ENCODE results near the gene PLXDC2. TPM values are rescaled to one million over a fixed set of nuclear protein-coding genes. Genes with fewer than 3 reads are reported as not detected.

The PLXDC2 gene
- total RNA-seq, 1 donor from 2014 or later = not detected

DNA sequence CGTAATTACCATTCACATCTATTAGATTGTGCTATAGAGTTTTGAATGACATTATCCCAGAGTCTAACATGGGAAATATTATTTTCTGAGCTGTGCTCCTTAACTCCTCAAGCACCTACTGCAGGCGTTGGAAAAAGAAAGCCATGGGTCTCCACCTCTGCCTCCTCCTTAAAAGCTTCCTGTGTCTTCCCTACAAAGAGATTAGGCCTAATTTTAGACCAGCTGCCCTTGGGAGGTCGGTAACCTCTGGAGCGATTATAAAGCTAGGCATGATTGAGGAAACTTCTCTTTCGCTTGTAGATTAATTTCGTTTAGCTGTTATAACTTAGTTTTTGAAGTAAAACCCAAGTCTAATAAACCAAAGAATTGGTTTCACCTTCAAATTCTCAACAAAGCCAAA lies 75.2 kb downstream of the PLXDC2 start:
- Mint-ChIP-seq H3K4me3 (no peak overlapping the region), H3K27me3 (no peaks in the 10 kb centered on the region), H3K9me3 (no peaks in the 10 kb centered on the region), H3K36me3 (ENCODE audit: low read depth) (no peaks in the 10 kb centered on the region), H3K27ac (no peak overlapping the region), H3K4me1 (no peaks in the 10 kb centered on the region)
- intact Hi-C loops (cut with micrococcal nuclease) = no loop called here
- DNase-seq = no peak

DNA sequence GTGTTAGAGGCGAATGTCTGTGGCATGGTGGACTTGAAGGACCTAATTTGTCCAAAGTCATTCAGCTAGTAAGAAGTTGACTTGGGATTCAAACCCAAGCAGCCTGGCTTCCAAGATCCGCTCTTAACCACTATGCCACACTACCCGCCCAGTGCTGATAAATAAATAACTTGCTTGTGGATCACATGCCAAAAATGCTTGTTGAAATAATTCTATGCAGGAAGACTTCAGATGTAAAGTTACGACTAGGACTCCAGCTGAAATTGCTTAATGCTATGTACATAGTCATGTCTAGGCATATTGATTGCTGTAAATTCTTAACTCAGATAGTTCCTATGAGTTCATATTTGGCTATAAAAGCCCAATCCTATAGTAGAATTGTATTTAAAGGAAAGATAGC lies 76.0 kb downstream of the PLXDC2 start:
- Mint-ChIP-seq H3K27me3 (no peaks in the 10 kb centered on the region), H3K36me3 (ENCODE audit: low read depth) (no peaks in the 10 kb centered on the region), H3K4me3 (no peak overlapping the region), H3K4me1 (no peaks in the 10 kb centered on the region), H3K27ac (no peak overlapping the region), H3K9me3 (no peaks in the 10 kb centered on the region)
- DNase-seq = no peak
- intact Hi-C loops (cut with micrococcal nuclease) = no loop called here

DNA sequence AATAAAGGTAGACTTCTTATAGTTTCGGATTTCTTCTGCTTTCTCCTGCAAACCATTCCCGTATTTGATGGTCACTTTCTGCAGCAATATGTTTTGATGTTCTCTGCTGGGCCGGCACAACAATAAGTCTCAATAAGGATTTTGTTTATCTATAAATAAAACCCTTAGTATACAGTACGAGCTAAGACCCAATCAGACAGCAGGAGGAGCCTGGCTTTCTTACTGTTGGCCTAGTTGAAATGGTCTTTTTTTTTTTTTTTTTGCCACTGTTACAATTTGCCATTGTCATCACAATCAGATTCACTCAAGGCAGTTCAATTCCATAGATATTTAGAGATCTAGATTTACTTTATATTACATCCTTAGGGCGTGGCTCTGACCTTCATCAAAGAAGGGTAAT lies 76.4 kb downstream of the PLXDC2 start:
- Mint-ChIP-seq H3K4me1 (no peaks in the 10 kb centered on the region), H3K36me3 (ENCODE audit: low read depth) (no peaks in the 10 kb centered on the region), H3K27me3 (no peaks in the 10 kb centered on the region), H3K4me3 (no peak overlapping the region), H3K9me3 (no peaks in the 10 kb centered on the region), H3K27ac (no peak overlapping the region)
- no peak for DNase-seq
- intact Hi-C loops (cut with micrococcal nuclease) = no loop called here

DNA sequence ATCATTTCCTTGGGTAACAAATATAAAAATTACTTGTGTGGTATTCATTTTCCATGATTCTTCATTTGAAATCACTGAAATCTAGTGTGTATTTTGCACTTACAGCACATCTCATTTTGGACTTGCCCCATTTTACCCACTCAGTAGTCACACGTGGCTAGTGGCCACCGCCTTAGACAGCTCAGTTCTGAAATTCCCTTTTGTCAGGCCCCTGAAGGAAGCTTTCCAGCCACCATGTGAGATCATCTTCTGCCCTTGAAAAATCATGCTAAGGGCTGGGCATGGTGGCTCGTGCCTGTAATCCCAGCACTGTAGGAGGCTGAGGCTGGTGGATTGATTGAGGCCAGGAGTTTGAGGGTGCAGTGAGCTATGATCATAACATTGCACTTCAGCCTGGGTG lies 79.3 kb downstream of the PLXDC2 start:
- Mint-ChIP-seq H3K27me3 (no peaks in the 10 kb centered on the region), H3K4me1 (no peaks in the 10 kb centered on the region), H3K36me3 (ENCODE audit: low read depth) (no peaks in the 10 kb centered on the region), H3K9me3 (no peaks in the 10 kb centered on the region), H3K27ac (no peak overlapping the region), H3K4me3 (no peak overlapping the region)
- intact Hi-C loops (cut with micrococcal nuclease) = no loop called here
- DNase-seq = no peak

DNA sequence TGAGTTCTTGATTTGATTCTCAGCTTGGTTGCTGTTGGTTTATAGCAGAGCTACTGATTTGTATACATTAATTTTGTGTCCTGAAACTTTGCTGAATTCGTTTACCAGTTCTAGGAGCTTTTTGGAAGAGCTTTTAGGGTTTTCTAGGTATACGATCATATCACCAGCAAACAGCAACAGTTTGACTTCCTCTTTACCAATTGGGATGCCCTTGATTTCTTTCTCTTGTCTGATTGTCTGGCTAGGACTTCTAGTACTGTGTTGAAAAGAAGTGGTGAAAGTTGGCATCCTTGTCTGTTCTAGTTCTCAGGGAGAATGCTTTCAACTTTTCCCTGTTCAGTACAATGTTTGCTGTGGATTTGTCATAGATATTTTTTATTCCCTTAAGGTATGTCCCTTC lies 86.2 kb downstream of the PLXDC2 start:
- Mint-ChIP-seq H3K4me1 (no peaks in the 10 kb centered on the region), H3K9me3 (no peaks in the 10 kb centered on the region), H3K4me3 (no peak overlapping the region), H3K36me3 (ENCODE audit: low read depth) (no peaks in the 10 kb centered on the region), H3K27ac (no peak overlapping the region), H3K27me3 (no peaks in the 10 kb centered on the region)
- intact Hi-C loops (cut with micrococcal nuclease) = no loop called here
- DNase-seq = no peak

DNA sequence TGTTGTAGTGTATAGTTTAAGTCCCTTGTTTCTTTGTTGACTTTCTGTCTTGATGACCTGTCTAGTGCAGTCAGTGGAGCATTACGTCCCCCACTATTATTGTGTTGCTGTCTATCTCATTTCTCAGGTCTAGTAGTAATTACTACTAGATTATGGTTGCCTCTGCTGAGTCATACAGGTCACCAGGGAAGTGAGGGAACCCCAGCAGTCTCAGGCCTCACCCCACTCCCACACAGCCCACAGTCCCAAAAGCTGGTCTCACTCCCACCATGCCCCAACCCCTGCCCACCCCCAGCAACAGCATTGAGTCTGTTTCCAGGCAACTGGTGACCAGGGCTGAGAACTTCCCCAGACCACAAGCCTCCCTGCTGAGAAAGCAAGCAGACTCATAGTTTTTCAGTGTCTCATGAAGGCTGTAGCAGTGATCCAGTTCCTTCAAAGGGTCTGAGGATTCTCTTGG lies 88.0 kb downstream of the PLXDC2 start:
- DNase-seq = no peak
- no peaks in the 10 kb centered on the region for H3K4me1 Mint-ChIP-seq
- no peak overlapping the region for H3K4me3 Mint-ChIP-seq
- H3K36me3 Mint-ChIP-seq (ENCODE audit: low read depth) = no peaks in the 10 kb centered on the region
- no peaks in the 10 kb centered on the region for H3K9me3 Mint-ChIP-seq
- intact Hi-C loops (cut with micrococcal nuclease) = no loop called here
- no peak overlapping the region for H3K27ac Mint-ChIP-seq
- H3K27me3 Mint-ChIP-seq = no peaks in the 10 kb centered on the region

DNA sequence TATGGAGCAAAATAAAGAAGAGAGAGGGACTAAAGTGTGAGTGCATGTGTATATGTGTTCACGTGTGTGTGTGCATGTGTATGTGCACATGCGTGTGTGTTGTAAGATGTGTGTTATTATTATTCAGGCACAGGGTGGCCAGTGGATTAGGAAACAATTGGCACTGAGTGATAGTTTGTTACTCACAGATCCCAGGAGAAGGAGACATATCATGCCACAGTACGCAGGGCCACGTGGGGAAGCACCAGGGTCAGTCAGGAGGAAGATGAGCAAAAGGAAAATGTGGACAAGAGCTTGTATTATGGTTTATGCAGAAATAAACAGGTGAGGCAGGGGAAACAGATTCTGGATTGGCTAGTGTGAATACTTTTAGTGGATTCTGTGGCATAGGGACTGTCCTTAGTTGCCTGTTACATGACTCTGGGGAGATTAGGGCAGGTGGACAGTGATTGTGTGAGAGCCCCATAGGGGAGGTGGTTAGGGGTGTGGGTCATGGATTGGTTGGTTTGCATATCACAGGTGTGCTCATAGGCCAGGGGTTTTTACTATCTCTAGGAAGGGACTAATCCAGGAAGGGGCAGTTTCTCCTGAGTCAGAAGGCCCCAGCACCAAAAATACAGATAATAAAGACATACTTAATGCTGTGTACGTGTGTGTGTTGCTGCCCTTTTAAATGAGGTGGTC lies 90.0 kb downstream of the PLXDC2 start:
- H3K9me3 Mint-ChIP-seq = no peaks in the 10 kb centered on the region
- no peak for DNase-seq
- no peak overlapping the region for H3K4me3 Mint-ChIP-seq
- H3K36me3 Mint-ChIP-seq (ENCODE audit: low read depth) = no peaks in the 10 kb centered on the region
- intact Hi-C loops (cut with micrococcal nuclease) = no loop called here
- no peaks in the 10 kb centered on the region for H3K4me1 Mint-ChIP-seq
- H3K27ac Mint-ChIP-seq = no peak overlapping the region
- H3K27me3 Mint-ChIP-seq = no peaks in the 10 kb centered on the region

DNA sequence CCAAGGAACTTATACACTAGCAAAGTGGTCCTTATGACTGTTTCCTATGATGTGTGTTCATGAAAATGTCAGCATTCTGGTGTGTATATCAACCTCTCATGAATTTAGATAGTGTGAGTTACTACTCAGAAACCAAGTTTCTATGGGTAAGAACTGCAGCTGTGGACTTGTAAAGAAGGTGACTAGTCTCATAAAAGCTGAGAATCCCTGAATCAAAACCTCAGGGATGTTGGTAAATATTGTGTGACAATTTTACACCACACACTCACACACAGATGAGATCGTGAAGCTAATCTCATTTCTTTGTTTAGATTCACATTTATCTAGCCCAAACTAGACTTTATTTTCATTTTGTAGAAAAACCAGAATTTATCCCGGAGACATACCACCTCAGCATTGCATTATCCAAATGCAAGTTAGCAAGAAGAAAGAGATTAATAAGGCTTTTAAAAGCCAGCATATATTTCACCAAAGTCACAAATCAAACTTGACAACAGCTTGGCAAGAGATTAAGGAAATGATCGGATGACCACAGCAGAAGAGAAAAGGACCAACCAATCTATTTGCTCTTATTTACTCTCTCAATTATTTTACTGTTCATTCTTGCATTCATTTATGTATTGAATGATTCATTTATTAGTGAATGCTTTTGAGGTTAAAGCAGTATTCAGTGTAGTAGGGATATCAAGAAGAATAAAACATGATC lies 92.9 kb downstream of the PLXDC2 start:
- Mint-ChIP-seq H3K4me3 (no peak overlapping the region), H3K4me1 (no peaks in the 10 kb centered on the region), H3K9me3 (no peaks in the 10 kb centered on the region), H3K27me3 (no peaks in the 10 kb centered on the region), H3K27ac (no peak overlapping the region), H3K36me3 (ENCODE audit: low read depth) (no peaks in the 10 kb centered on the region)
- intact Hi-C loops (cut with micrococcal nuclease) = no loop called here
- DNase-seq = no peak

DNA sequence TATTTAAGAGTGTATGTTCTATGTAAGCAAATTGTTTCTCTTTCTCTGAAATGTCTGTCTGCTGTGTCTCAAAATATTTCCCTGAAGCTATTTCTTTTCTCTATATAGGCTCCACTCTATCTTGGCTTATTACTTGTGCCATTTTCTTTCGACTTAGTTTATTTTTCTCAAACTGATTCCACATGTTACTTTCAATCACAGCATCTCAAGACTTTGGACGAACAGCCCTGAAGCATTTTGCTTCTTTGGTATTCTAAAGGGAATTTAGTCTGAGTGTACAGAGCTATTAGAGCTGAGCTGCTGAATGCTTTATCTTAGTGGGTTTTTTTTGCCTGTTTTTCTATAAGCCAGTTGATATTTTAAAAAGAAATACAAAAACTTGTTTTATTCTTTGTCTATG lies 95.7 kb downstream of the PLXDC2 start:
- no peak overlapping the region for H3K4me3 Mint-ChIP-seq
- no peaks in the 10 kb centered on the region for H3K36me3 Mint-ChIP-seq (ENCODE audit: low read depth)
- no peak overlapping the region for H3K27ac Mint-ChIP-seq
- intact Hi-C loops (cut with micrococcal nuclease) = no loop called here
- H3K9me3 Mint-ChIP-seq = no peaks in the 10 kb centered on the region
- no peak for DNase-seq
- H3K27me3 Mint-ChIP-seq = no peaks in the 10 kb centered on the region
- H3K4me1 Mint-ChIP-seq = no peaks in the 10 kb centered on the region

DNA sequence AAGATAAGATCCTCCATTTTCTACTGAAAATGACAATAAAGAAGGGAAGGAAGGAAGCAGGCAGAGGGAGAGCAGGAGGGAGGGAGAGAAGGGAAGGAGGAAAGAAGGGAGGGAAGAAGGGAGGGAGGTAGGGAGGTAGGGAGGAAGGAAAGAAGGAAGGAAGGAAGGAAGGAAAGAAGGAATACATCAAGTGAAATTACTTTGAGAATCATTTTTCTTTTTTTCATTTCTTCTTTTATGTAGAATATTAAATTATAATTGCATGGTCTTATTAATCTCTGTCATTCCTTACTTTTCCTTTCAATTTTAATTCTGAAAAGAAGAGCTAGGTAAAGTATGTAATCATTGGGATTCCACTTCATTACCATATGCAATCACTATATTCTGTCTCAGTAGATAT lies 97.8 kb downstream of the PLXDC2 start:
- no peaks in the 10 kb centered on the region for H3K27me3 Mint-ChIP-seq
- intact Hi-C loops (cut with micrococcal nuclease) = no loop called here
- no peaks in the 10 kb centered on the region for H3K36me3 Mint-ChIP-seq (ENCODE audit: low read depth)
- H3K4me1 Mint-ChIP-seq = no peaks in the 10 kb centered on the region
- no peak overlapping the region for H3K4me3 Mint-ChIP-seq
- H3K27ac Mint-ChIP-seq = no peak overlapping the region
- no peak for DNase-seq
- H3K9me3 Mint-ChIP-seq = no peaks in the 10 kb centered on the region

DNA sequence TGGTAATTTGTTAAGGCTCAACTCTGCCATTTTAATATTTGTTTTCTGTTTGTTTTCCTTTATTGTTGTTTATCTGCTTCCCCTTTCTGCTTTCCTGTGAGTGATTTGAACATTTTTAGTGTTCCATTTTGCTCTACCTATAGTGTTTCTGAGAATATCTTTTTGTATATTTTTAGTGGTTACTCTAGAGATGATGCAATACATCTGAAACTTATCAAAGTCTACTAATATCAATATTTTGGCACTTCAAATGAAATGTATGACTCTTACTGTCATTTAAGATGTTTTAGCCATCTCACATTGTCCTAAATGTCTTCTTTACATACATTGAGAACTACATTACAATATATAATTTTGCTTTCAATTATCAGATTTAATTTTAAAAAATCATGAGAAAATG lies 98.9 kb downstream of the PLXDC2 start:
- H3K4me3 Mint-ChIP-seq = no peak overlapping the region
- DNase-seq = no peak
- intact Hi-C loops (cut with micrococcal nuclease) = no loop called here

DNA sequence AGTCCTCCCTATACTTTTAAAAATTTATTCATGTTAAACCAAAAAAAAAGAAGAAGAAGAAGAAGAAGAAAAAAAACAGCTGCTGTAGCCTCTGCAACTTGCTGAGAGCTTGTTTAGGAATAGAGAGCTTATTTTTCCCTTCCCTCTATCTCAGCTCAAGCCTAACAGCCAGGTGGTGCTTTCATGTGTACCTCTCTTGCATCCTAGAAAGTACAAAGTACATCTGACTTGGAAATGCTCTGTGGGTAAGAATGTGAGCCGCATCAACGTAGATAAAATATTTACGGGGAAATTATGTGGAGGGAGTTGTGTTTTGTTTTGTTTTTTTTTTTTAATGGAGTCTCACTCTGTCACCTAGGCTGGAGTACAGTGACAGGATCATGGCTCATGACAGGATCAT lies 99.6 kb downstream of the PLXDC2 start:
- no peak overlapping the region for H3K4me3 Mint-ChIP-seq
- no peaks in the 10 kb centered on the region for H3K9me3 Mint-ChIP-seq
- H3K36me3 Mint-ChIP-seq (ENCODE audit: low read depth) = no peaks in the 10 kb centered on the region
- no peaks in the 10 kb centered on the region for H3K27me3 Mint-ChIP-seq
- no peaks in the 10 kb centered on the region for H3K4me1 Mint-ChIP-seq
- intact Hi-C loops (cut with micrococcal nuclease) = no loop called here
- no peak overlapping the region for H3K27ac Mint-ChIP-seq
- no peak for DNase-seq

More for the DNA sequence above, 98.9 kb downstream of the PLXDC2 start:
- no peak overlapping the region for H3K27ac Mint-ChIP-seq
- no peaks in the 10 kb centered on the region for H3K9me3 Mint-ChIP-seq
- H3K36me3 Mint-ChIP-seq (ENCODE audit: low read depth) = no peaks in the 10 kb centered on the region
- no peaks in the 10 kb centered on the region for H3K4me1 Mint-ChIP-seq
- H3K27me3 Mint-ChIP-seq = no peaks in the 10 kb centered on the region

DNA sequence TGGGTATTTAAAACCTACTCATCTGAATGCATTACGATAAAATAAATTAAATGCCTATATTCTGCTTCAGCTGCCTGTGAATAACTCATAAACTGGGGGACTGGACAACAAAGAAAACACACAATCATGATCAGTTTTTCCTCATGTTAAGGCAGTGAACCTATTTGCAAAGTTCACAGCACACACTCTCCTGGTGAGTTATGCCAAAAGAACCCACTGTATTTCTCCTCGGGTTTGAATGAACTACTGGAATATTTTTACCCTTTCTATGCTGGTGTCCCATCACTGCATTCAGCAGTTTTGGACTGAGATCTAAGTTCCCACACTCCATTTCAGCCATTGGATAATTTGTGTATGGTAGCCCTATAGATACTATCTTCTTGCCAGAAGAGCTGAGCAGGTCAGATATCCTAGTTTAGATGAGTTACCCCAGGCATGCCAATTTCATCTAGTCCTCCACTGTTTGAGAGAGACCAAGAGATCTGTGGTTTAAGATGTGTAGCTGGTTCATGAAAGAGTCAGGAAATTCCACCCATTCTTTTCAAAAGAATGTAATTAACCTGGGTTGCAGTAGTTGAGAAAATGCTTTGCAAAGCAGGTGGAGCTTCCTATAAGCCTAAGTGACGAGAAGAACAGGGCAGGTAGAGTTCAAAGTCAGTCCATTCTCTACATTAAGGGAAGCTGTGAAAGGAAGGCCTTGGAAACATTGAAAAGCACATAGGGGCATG lies 101.7 kb downstream of the PLXDC2 start:
- H3K4me3 Mint-ChIP-seq = no peak overlapping the region
- no peak for DNase-seq
- H3K27me3 Mint-ChIP-seq = no peaks in the 10 kb centered on the region
- intact Hi-C loops (cut with micrococcal nuclease) = no loop called here
- no peaks in the 10 kb centered on the region for H3K4me1 Mint-ChIP-seq
- no peaks in the 10 kb centered on the region for H3K9me3 Mint-ChIP-seq
- H3K36me3 Mint-ChIP-seq (ENCODE audit: low read depth) = no peaks in the 10 kb centered on the region
- H3K27ac Mint-ChIP-seq = no peak overlapping the region

DNA sequence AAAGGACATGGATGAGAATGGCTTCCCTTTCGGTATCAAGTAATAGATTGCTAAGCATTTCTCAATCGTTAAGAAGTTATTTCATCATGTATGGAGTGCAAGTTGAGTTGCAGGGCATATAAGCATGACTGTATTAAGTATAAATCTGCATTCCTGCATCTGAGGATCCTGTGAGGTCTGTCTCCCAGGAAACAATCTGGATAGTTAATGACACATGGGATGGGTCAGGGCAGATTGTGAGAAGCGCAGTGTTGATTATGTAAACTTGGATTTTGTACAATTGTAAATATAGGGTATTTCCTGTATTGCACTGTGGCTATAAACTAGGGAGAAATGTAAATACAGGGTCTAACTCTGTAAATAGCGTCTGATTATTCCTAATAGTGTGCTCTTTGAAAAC lies 102.6 kb downstream of the PLXDC2 start:
- no peaks in the 10 kb centered on the region for H3K4me1 Mint-ChIP-seq
- H3K27ac Mint-ChIP-seq = no peak overlapping the region
- H3K4me3 Mint-ChIP-seq = no peak overlapping the region
- no peaks in the 10 kb centered on the region for H3K36me3 Mint-ChIP-seq (ENCODE audit: low read depth)
- DNase-seq = no peak
- intact Hi-C loops (cut with micrococcal nuclease) = no loop called here
- no peaks in the 10 kb centered on the region for H3K9me3 Mint-ChIP-seq
- no peaks in the 10 kb centered on the region for H3K27me3 Mint-ChIP-seq

Data from activated CD4-positive, alpha-beta T cell treated with anti-CD3 and anti-CD28 coated beads, Interleukin-2, amount 10 ng/mL, durations not matched to agents 24 days and 14 days (primary cell).